Cardiac fibroblast (primary cell): ENCODE measurements around the gene KRTAP19-6.

Source experiments
- DNase-seq, 2 donors: peaks; one replicate each; pipeline versions ENCODE4 v3.0.0 to v3.0.0-alpha.2; 2010; ENCODE audit warnings: low read depth in 2 of 2
- H3K4me3 ChIP-seq, 2 donors: replicated peaks in 1 of 2; 1 replicate in 1 of 2; 2 replicates in 1 of 2; pipeline ENCODE4 v1.5.1; 2011; ENCODE audit warnings: low read depth in 2 of 2, low read length in 2 of 2, mild to moderate bottlenecking in 2 of 2, moderate library complexity in 1 of 2
- TF ChIP-seq, protein P1 (sequence below): IDR thresholded peaks from one replicate; pipeline ENCODE4 v1.5.1; 2011; ENCODE audit warnings: low read depth, mild to moderate bottlenecking, low read length, inconsistent platforms

The KRTAP19-6 gene

DNA sequence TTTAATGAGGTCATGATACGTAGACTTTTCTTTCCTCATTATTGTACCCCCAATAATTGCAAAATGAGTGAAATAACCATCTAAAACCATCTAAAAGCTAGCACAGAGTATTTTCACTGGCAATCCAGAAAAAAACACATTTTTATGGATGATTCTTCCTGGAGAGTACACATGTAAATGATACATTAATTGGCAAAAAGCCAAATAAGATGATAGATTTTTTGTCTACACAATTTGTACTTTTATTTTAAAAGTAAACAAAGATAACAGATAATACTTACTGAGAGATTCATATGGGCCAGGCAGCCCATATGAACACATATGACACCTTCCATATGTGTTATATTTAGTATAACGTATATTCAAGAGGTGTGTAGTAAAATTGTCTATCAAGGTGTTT is 22.0 kb upstream of the KRTAP19-6 start:
- DNase-seq, result no peak
- TF ChIP-seq, protein P1, sequence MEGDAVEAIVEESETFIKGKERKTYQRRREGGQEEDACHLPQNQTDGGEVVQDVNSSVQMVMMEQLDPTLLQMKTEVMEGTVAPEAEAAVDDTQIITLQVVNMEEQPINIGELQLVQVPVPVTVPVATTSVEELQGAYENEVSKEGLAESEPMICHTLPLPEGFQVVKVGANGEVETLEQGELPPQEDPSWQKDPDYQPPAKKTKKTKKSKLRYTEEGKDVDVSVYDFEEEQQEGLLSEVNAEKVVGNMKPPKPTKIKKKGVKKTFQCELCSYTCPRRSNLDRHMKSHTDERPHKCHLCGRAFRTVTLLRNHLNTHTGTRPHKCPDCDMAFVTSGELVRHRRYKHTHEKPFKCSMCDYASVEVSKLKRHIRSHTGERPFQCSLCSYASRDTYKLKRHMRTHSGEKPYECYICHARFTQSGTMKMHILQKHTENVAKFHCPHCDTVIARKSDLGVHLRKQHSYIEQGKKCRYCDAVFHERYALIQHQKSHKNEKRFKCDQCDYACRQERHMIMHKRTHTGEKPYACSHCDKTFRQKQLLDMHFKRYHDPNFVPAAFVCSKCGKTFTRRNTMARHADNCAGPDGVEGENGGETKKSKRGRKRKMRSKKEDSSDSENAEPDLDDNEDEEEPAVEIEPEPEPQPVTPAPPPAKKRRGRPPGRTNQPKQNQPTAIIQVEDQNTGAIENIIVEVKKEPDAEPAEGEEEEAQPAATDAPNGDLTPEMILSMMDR, result no peak
- H3K4me3 ChIP-seq, result no peak overlapping the region

DNA sequence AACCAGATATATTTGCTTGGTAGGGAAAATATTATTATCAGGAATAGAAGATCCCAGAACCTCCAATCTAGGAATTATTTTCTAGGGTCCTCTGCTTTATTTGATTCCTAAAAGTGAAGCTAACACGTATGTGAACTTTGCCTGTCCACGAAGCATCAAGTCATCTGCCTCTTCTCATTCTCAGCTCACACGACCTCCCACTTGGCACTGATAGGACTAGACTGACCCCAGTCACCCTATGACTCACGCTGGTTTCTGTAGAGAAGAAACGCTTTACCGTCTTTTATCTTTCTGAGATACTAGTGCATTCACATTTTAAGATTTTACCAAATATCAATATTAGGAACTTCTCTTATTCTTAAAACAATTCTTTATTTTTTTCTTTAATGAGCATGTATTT is 21.4 kb upstream of the KRTAP19-6 start:
- no peak overlapping the region for H3K4me3 ChIP-seq
- TF ChIP-seq, protein P1, result no peak
- DNase-seq, result no peak

DNA sequence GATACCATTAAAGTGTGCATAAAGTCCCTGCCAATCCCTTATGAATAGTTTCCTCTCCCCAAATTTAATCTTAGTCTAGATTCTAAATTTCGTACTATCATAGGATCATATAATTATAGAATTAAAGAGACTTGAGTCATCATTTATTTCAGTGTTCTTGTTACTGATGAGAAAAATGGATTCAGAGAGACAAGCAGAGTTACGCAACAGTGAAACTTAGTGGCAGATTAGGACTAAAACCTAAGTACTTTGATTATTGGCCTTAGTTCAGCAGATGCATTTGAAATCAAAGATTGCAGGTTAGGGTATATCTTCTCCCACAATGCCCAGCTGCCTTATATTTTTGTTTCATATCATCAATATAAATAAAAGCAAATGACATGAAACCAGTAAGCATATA is 20.3 kb upstream of the KRTAP19-6 start:
- TF ChIP-seq, protein P1, result no peak
- no peak for DNase-seq
- H3K4me3 ChIP-seq, result no peak overlapping the region

DNA sequence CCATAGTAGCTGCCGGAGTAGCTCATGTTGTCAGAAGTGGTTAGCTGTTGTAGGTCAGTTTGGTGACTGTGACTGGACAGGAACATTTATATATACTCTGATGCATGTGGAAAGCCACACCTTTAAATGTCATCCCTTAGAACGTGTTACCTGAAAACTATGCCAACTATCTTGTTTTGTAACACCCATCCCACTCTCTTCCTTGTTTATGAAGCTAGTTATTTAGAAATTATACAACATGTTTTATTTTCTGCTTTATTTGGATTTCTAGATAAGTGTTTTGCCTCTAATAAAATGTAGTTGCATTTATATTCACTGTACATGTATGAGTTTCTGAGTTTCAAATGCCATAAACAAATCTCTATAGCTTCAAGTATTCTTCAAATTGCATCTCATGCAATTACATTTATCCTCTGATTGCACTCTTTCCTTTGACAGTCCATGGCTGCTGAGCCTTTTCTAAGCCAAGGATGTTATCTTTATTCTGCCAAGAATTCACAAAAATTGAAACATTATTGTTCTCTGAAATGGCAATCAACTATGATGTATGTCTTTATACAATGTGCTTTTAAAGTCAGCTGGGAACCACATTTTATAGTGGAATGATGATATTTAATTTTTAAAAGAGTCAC is 19.7 kb upstream of the KRTAP19-6 start, which contains the start of gene KRTAP19-7:
KRTAP19-7 (minus strand) TSS at position 51 of the 632 bp plus-strand sequence; CDS start at position 26, 25 bp downstream.
- DNase-seq, result no peak
- no peak within 1 kb of the TSS for H3K4me3 ChIP-seq
- TF ChIP-seq, protein P1, result no peak

DNA sequence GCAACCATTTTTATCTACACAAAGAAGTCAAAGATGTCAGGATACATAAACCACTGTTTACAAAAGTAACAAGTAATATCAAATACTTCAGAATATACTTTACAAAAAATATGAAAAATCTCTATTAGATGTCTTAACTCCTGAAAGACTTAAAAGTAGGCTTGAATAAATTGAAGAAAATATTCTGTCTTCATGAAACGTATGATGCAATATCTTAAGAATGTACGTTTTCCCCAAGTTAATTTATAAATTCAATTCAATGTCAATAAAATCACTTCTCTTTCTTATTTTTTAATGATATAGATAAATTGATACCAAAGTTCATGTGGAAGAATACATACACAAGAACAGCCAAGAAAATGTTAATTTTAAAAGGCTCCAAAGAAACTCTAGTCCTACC is 13.4 kb upstream of the KRTAP19-6 start:
- DNase-seq, result no peak
- H3K4me3 ChIP-seq, result no peak overlapping the region
- TF ChIP-seq, protein P1, result no peak

DNA sequence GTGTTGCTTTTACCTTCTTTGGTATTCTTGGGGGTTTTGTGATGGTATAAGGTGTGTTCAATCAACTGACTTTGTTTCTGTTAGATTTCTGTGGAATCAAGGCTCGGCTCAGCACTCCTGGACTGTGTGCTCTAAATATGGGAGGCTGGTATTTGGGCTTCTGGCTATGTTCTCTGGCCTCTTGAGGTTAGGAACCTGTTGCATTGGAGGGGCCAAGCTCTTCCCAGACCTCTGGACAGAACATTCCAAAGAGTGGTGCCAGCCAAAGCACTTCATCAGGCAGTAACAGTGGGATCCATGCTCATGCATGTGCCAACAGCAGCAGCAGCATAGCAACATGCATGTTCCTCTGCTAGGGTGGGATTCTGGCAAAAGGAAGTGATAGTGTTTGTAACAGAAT is 11.1 kb upstream of the KRTAP19-6 start:
- TF ChIP-seq, protein P1, result no peak
- H3K4me3 ChIP-seq, result no peak overlapping the region
- no peak for DNase-seq

DNA sequence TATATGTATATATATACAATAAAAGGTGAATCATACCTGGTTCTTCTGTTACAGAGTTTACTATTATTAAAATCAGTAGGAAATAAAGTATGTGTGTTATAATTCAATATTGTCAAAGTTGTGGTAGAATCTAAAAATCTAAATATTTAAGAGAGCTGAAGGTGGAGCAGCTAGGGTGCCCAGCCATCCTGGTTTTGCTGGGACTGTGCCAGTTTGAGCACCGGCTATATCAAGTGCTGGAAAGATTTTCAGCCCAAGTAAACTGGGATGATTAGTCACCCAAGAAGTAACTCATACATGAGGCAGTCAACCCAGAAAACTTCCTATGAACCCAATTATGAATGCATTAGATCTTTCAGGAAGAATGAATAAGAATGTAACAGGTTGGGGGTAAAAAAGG is 22.8 kb downstream of the KRTAP19-6 start:
- H3K4me3 ChIP-seq, result no peak overlapping the region
- DNase-seq, result no peak
- TF ChIP-seq, protein P1, result no peak
